HG03520 (cell line): ENCODE data around the gene PHEX.
"Not testable (repeated sequence)": the region's sequence is repeated elsewhere in the genome, so short reads cannot be mapped to it uniquely, and the experiment has no call there.

Source experiments
- ATAC-seq: cut with Tn5 transposase; IDR thresholded peaks from one replicate; pipeline ENCODE4 v1.9.1; 2021; ENCODE audit warnings: mild to moderate bottlenecking, moderate library complexity; ENCODE audit not compliant: unreplicated experiment

Gene PHEX

GRCh38 chrX:22203186-22203585 is 171.1 kb downstream of the PHEX start:
- no peak for ATAC-seq

- ATAC-seq = no peak
These were observed 174.7 kb downstream of the PHEX start for GRCh38 chrX:22206781-22207180.

- no peak for ATAC-seq
These were observed 188.8 kb downstream of the PHEX start for GRCh38 chrX:22220941-22221340.

GRCh38 chrX:22234380-22234779 is 202.3 kb downstream of the PHEX start:
- ATAC-seq = no peak

- no peak for ATAC-seq
These were observed 205.4 kb downstream of the PHEX start for GRCh38 chrX:22237479-22237878.

GRCh38 chrX:22246620-22247019 is 214.5 kb downstream of the PHEX start:
- no peak for ATAC-seq

- ATAC-seq = no peak
These were observed 215.0 kb downstream of the PHEX start for GRCh38 chrX:22247169-22247568.

- ATAC-seq = no peak
These were observed 216.3 kb downstream of the PHEX start for GRCh38 chrX:22248401-22248800.

GRCh38 chrX:22249371-22249770 is 217.2 kb downstream of the PHEX start:
- no peak for ATAC-seq

GRCh38 chrX:22268706-22269105 is 236.6 kb downstream of the PHEX start:
- ATAC-seq = no peak

GRCh38 chrX:22272613-22273012 is 240.5 kb downstream of the PHEX start, which contains the start of gene CBLL2:
Gene CBLL2 (plus strand): TSS chrX:22272913. CDS start chrX:22272992, 79 bp downstream.
- no peak for ATAC-seq

GRCh38 chrX:22273714-22274317 is 241.7 kb downstream of the PHEX start:
- ATAC-seq = no peak

GRCh38 chrX:22276781-22277180 is 244.7 kb downstream of the PHEX start:
- no peak for ATAC-seq

- no peak for ATAC-seq
These were observed 246.2 kb downstream of the PHEX start for GRCh38 chrX:22278375-22278774.

GRCh38 chrX:22289209-22289608 is 257.1 kb downstream of the PHEX start:
- not testable (repeated sequence) for ATAC-seq

GRCh38 chrX:22296871-22297270 is 264.7 kb downstream of the PHEX start:
- no peak for ATAC-seq

GRCh38 chrX:22300130-22300529 is 268.0 kb downstream of the PHEX start:
- peak; percentile 70 for ATAC-seq
